ENCODE results near the gene SRRM3. TPM values are rescaled to one million over a fixed set of nuclear protein-coding genes. Genes with fewer than 3 reads are reported as not detected.
"Not testable (repeated sequence)": the region's sequence is repeated elsewhere in the genome, so short reads cannot be mapped to it uniquely, and the experiment has no call there.

Gene SRRM3
- total RNA-seq, 4 donors from 2014 or later = 0.22 to 3.1 (median 2.4) TPM

DNA sequence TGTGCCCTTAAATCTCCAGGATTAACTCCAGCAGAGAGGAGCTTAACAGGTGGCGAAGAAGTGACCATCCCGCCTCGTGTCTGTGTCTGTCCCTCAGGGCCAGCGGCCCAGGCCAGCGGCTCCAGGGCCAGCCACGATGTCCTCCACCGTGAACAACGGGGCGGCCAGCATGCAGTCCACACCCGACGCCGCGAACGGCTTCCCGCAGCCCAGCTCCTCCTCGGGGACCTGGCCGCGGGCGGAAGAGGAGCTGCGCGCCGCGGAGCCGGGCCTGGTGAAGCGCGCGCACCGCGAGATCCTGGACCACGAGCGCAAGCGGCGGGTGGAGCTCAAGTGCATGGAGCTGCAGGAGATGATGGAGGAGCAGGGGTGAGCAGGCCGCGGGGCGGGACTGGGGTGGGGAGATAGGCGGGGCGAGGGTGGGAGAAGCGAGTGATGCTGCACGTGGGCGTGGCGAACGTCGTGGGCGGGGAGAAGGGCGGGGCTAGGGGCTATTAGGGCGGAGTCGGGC, 33.3 kb downstream of the SRRM3 start:
- TF ChIP-seq CTCF (IDR thresholded peaks at IDR 0.05) (no peak), EP300 (IDR thresholded peaks at IDR 0.05) (no peak), POLR2A (IDR thresholded peaks at IDR 0.05) (no peak)
- 4 to 6% methylated on average over 36 to 41 of the region's 48 CpGs for WGBS, 2 donors
- Histone ChIP-seq H3K27me3 (peaks cover 0 to 77% of the 10 kb centered on the region in 2 donors), H3K4me3 (peak overlapping the region in 1 of 4 donors; percentile 37), H3K9me3 (no peaks in the 10 kb centered on the region), H3K27ac (no peak overlapping the region), H3K36me3 (no peaks in the 10 kb centered on the region), H3K4me1 (peaks cover 0 to 9% (median 0%) of the 10 kb centered on the region in 4 donors)
- DNase-seq (ENCODE audit: low spot score in 2 of 2) = peak in 1 of 2 donors; percentile 19

DNA sequence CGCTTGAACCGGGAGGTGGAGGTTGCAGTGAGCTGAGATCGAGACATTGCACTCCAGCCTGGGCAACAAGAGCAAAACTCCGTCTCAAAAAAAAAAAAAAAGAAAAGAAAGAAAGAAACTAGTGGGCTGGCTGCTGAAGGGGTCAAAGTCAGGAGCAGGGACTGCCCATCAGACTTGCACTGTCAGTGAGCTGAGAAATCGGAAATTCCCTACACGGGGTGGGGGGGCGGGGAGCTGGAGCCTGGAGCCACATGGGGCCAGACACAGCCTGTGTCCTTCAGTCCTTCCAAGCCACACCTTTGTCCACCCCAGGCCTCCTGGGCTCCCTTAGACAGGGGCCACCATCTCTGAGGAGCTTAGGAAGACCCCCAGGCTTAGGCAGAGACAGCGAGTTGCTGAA, 34.5 kb downstream of the SRRM3 start:
- Histone ChIP-seq H3K27ac (no peak overlapping the region), H3K36me3 (no peaks in the 10 kb centered on the region), H3K4me3 (no peak overlapping the region), H3K9me3 (no peaks in the 10 kb centered on the region), H3K4me1 (peaks cover 0 to 9% (median 0%) of the 10 kb centered on the region in 4 donors), H3K27me3 (peaks cover 0 to 70% of the 10 kb centered on the region in 2 donors)
- no peak for TF ChIP-seq EP300 (IDR thresholded peaks at IDR 0.05)
- TF ChIP-seq CTCF (IDR thresholded peaks at IDR 0.05) = no peak
- no peak for TF ChIP-seq POLR2A (IDR thresholded peaks at IDR 0.05)
- 69 to 70% methylated on average over 8 of the region's 8 CpGs for WGBS, 2 donors
- no peak for DNase-seq (ENCODE audit: low spot score in 2 of 2)

DNA sequence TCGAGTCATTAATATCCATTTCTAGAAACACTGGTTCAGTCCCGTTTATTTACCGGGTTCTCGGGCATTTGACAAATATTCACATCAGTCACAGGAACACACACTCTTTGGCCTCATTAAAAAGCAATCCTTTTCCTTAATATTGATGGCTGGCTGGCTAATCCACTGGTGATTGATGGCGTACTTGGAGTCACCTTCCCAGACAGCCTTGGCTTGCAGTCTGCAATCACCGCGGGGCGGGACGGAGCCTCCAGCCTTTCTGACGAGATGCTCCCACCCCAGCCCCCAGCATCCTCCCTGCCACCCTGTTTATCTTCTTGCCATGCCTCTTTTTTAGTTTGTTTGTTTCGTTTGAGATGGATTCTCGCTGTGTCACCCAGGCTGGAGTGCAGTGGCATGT, 36.6 kb downstream of the SRRM3 start:
- H3K4me3 ChIP-seq = no peak overlapping the region
- H3K27me3 ChIP-seq = peaks cover 0 to 49% of the 10 kb centered on the region in 2 donors
- no peak overlapping the region for H3K27ac ChIP-seq
- no peak for DNase-seq (ENCODE audit: low spot score in 2 of 2)
- H3K36me3 ChIP-seq = no peaks in the 10 kb centered on the region
- peaks cover 0 to 9% (median 0%) of the 10 kb centered on the region in 4 donors for H3K4me1 ChIP-seq
- TF ChIP-seq POLR2A (IDR thresholded peaks at IDR 0.05) = no peak
- TF ChIP-seq CTCF (IDR thresholded peaks at IDR 0.05) = no peak
- TF ChIP-seq EP300 (IDR thresholded peaks at IDR 0.05) = no peak
- WGBS, 2 donors = 38 to 41% methylated on average over 12 of the region's 12 CpGs
- H3K9me3 ChIP-seq = no peaks in the 10 kb centered on the region

DNA sequence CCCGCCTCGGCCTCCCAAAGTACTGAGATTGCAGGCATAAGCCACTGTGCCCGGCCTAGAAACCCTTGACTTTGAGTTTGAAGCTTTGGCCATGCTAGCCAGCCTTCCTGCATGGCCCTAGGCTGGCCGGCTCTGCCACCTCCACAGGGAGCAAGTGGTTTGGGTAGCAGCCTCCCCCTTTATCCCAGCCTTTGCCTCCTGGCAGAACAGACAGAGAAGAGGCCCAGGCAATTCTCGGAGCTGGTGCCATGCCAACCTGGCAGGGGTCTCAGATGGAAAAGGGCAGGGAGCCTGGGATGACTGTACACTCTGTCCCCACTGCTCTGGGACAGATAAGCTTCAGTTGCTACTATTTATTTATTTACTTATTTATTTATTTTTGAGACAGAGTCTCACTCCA, 39.4 kb downstream of the SRRM3 start:
- Histone ChIP-seq H3K36me3 (no peaks in the 10 kb centered on the region), H3K9me3 (no peaks in the 10 kb centered on the region), H3K4me3 (no peak overlapping the region), H3K27me3 (peaks cover 0 to 21% of the 10 kb centered on the region in 2 donors), H3K27ac (no peak overlapping the region), H3K4me1 (no peaks in the 10 kb centered on the region)
- TF ChIP-seq POLR2A (IDR thresholded peaks at IDR 0.05) (no peak), EP300 (IDR thresholded peaks at IDR 0.05) (no peak), CTCF (IDR thresholded peaks at IDR 0.05) (no peak)
- DNase-seq (ENCODE audit: low spot score in 2 of 2) = no peak
- 70 to 86% methylated on average over 5 of the region's 5 CpGs for WGBS, 2 donors

DNA sequence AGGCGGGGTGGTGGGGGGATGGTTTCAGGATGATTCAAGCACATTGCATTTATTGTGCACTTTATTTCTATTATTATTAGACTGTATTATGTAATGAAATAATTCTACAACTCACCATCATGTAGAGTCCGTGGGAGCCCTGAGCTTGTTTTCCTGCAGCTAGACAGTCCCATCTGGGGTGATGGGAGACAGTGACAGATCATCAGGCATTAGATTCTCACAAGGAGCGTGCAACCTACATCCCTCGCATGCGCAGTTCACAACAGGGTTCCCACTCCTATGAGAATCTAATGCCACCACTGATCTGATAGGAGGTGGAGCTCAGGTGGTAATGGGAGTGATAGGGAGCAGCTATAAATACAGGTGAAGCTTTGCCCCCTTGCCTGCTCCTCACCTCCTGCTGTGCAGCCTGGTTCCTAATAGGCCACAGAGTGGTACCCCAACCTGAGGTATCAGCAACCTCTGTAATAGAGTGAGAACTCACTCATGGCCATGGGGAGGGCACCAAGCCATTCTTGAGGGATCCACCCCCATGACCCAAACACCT, 40.9 kb downstream of the SRRM3 start:
- H3K27ac ChIP-seq; H3K27me3 ChIP-seq; H3K36me3 ChIP-seq; H3K4me1 ChIP-seq; DNase-seq (ENCODE audit: low spot score in 2 of 2); H3K9me3 ChIP-seq; H3K4me3 ChIP-seq: not testable (repeated sequence)
- WGBS, 2 donors = 90 to 93% methylated on average over 5 of the region's 5 CpGs

Data from tibial nerve (tissue), 4 donors.